GM19351 (cell line): ENCODE results near the gene ADRA2A.

Experiments
- ATAC-seq: cut with Tn5 transposase; IDR thresholded peaks from one replicate; pipeline ENCODE4 v1.9.1; 2021; ENCODE audit warnings: mild to moderate bottlenecking, moderate library complexity; ENCODE audit not compliant: unreplicated experiment

Gene ADRA2A

DNA sequence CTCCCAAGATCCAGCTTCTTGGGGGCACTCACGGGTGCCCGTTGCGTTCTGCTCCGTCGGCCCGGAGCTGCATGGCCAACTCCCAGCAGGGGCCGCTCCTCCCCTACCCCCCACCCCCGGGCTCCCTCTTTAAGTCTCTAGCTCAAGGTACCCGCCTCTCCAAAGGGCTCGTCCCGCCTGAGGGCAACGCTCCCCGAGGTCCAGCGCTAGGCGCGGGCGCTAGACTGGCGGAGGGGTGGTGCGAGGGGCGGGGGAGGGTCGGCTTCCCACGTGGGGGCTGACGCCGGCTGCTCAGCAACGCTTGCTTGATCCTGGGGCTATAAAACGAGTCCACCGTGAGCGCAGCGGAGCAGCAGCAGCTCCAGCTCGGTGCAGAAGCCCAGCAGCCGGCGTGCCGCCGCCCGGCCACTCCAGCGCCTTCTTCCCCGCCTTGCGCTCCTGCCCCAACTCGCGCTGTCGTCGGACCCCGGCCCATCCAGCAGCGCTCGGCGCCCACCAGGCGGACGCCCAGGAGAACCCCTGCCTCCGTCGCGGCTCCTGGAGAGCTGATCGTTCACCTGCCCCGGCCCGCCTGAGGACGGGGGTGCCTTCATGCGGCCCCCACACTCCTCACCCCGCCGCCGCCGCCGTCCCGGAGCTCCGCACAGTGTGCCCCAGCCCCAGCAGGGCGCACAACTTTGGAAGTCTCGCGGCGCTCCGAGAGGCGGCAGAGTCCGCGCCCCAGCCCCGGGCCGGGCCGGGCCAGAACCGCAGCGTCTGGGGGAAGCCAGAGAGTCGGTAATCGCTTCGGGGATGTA lies at the start of gene ADRA2A:
Gene ADRA2A, plus strand, starts transcription at position 348 of the 797 bp plus-strand sequence. CDS start 968 bp downstream, outside the sequence.
- ATAC-seq, result no peak

DNA sequence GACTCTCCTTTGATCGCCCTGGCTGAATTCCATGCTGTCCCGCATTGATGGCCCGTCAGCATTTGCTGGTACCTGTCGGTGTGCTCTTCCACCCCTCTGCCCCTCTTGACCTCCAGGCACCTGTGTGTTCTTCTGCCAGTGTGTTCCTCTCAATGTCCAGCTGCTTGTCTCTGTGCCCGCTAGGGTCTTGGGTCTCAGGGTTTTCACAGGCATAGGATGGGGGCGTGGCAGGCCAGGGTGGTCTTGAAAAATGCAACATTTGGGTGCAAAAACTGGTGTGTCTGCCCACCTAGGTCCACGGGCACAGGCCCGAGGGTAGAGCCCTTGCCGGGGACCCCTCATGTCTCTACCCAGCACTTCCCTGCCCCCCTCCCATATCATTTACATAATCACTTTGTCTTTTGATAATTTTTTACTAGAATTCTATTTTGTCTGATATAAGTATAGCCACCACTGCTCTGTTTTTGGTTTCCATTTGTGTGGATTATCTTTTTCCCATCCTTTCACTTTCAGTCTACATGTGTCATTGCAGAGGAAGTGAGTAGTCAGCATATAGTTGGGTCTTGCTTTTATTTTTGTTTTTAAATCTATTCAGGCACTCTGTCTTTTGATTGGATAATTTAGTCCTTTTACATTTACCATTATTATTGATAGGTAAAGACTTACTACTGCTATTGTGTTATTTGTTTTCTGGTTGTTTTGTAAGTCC lies 46.6 kb upstream of the ADRA2A start:
- peak; percentile 71 for ATAC-seq

DNA sequence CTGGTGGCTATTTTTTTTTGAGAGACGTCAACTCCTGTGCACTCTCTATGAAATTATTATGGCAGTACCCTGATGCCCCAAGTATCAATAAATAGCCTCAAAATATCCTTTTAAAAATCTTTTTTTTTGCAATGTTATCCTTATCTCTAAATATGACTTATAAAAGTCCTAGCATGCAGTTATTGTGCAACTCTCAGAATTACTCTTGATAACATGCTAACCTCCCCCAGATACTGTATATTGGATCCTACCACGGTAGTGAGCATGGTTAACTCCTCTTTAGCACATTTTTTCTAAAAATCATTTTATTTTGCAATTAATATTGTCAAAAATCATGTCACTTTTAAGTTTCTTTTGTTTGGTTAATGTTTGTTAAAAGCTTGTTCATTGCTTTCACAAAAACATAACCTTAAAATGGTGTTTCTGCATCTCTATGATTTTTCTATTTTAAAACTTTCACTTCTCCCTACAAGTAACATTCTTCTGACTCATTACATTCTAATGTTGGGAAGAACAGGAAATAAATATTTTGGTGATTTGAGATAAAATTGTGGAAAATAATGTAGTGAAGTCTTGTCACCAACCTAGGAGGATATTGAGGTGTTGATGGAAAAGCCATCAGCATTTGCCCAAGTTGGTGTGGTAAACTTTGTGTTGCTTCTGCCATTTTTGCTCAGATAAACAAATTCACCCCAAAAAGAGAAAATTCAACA lies 42.1 kb upstream of the ADRA2A start:
- no peak for ATAC-seq

DNA sequence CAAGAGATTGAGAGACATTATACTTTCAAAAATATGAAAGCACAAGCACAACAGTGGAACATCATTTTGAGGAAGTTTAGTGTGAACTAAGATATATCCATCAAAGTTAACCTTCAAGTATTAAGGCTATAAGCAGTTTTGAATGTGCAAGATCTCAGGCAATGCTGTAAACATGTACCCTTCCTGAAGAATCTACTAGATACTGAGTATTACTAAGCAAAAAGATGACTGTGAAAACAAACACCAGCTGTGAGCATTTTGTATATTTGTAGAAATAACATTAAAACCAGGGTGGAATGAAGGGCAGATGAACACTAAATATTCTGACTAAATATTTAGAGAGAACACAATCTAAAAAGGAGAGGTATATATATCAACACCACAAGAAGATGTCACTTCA lies 41.3 kb upstream of the ADRA2A start:
- no peak for ATAC-seq

DNA sequence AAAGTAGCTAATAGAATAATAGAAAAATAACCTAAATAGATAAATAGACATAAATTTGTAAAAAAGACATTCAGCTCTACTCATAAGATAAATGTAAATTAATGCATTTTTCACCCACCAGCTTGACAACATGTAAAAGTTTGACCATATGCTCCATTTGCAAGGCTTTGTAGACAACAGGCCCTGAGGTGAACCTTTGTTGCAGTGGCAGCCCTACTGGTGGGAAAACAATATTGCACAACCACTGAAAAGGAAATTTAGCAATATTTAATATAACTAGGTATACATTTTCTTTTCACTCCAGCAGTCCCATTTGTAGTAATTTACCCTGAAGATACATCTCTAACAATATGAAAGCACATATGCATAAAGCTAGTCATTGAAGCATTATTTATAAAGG lies 39.0 kb upstream of the ADRA2A start:
- ATAC-seq, result no peak

DNA sequence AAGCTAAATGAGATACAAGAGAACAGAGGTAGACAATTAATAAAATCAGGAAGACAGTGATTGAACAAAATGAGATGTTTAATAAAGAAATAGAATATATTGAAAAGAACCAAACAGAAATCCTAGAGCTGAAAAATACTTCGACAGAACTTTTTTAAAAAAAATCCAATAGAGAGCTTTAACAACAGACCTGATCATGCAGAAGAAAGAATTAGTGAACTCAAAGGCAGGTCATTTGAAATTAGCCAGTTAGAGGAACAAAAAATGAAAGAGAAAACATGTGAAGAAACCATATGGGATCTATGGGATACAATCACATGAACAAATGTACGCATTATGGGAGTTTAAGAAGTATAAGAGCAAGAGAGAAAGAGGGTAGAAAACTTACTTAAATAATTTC lies 37.3 kb upstream of the ADRA2A start:
- ATAC-seq, result no peak

DNA sequence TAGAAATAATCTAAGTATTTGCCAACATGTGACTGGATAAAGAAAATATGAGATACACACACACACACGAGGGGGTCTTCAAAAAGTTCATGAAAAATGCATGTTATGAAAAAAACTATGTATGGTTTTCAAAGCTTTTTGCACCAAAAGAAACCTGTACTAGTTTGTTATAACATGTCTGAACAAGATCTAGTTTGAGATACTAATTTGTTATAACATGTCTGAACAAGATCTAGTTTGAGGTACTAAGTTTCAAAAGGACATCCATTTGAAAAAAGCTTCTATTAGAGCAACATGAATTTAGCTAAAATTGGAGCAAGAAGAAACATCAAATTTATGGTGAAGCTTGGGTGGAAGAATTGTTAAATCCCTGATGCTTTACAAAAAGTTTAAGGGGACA lies 19.8 kb upstream of the ADRA2A start:
- no peak for ATAC-seq

DNA sequence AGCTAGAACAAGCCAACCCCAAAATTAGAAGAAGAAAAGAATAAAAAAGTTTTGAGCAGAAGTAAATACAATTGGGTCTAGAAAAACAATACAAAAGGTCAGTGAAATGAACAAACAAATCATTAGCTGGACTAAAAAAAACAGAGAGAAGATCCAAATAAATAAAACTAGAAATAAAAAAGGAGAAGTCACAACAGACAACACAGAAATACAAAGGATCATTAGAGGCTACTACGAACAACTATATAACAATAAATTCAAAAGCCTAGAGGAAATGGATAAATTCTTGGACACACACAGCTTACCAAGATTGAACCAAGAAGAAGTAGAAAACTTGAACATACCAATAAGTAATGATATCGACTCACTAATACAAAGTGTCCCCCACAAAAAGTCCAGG lies 13.4 kb upstream of the ADRA2A start:
- ATAC-seq, result no peak

DNA sequence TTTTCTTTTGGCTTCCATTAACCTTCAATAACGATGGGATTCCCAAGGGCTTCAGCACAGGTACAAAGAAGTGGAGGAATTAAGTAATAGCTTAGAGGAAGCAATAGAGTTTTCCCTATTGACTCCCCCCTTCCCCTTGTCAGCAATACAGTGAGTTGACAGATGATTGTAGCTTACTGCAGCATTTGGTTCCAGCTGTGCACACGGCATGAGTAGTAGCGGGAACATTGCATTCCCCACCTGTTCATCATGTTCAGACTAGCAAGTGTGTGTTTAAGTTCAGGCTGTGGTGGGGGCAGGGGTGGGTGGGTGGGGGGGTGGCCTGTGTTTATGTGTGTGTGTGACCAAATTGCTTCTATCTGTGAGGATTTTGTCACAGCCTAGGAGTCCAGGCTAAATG lies 4.6 kb upstream of the ADRA2A start:
- no peak for ATAC-seq

DNA sequence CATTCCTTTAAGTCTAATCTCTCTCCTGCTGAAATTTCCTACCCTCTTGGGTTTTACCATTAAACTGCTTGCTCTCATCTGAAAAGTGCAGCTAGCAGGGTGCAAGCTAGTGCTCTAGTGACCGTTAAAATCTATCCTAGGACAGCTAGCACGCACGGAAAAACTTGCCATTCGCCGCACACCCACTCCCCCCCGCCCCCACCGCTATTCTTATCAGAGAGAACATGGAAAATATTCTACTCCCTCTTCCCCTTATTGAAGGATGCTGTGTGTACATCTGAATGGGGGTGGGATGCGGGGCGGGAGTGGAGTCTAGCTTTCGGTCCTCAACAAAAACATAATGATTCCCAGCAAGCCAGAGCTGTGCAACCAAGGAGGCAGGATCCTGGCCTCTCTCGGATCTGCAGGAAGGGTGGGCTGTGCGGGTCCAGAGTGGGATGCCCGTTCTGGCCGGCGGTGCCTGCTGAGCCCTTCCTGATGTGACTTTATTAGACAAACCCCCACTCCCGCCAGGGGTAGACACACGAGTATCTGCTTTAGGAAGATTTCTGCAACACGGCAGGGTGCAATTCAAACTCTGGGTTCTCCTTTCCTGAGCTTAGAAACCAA lies 1.1 kb upstream of the ADRA2A start:
- no peak for ATAC-seq

DNA sequence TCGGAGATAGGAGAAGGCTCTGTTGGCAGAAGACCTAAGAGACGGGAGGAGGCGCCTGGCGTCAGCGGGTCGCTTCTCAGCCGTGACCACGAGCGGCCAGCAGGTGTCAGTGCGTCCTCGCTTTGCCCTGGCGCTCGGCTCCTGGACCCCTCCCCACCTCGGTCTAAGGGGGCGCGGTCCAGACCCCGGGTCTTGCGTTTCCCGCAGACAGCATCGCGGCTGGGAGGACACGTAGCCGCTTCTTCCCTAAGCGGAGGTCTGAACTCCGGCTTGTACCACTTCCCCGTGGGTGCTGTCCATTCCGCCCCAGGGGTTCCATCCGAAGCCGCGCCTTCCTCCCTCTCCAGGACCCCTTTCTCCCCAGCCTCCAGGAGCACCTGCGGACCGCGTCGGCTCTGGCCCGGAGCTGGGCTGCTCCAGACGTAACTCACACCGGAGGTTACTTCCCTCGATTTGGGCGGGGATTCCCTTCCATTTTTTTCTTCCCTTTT lies 593 bp upstream of the ADRA2A start:
- peak; percentile 86 for ATAC-seq

DNA sequence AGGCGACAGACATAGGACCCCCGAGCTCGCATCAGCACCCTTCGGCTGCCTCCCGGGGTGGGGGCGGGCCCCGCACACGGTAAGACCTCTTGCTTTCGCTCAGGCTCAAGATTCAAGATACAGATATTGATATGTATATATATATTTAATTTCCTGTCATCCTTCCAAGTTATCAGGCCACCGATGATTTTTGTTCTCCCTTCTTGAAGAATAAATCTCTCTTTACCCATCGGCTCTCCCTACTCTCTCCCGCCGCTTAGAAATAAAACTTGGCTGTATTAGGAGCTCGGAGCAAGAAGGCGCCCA lies 603 bp downstream of the ADRA2A start:
- no peak for ATAC-seq

DNA sequence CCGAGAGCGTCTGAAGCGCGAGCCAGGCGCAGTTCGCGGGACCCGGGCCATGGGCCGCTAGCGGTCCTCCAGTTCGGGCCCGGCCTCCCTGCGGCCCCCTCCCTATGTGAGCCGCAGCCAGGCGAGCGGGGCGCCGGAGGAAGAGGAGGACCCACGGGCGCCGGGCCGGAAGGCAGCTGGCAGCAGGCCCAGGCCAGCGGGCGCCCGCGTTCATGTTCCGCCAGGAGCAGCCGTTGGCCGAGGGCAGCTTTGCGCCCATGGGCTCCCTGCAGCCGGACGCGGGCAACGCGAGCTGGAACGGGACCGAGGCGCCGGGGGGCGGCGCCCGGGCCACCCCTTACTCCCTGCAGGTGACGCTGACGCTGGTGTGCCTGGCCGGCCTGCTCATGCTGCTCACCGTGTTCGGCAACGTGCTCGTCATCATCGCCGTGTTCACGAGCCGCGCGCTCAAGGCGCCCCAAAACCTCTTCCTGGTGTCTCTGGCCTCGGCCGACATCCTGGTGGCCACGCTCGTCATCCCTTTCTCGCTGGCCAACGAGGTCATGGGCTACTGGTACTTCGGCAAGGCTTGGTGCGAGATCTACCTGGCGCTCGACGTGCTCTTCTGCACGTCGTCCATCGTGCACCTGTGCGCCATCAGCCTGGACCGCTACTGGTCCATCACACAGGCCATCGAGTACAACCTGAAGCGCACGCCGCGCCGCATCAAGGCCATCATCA lies 1.1 kb downstream of the ADRA2A start:
- no peak for ATAC-seq

DNA sequence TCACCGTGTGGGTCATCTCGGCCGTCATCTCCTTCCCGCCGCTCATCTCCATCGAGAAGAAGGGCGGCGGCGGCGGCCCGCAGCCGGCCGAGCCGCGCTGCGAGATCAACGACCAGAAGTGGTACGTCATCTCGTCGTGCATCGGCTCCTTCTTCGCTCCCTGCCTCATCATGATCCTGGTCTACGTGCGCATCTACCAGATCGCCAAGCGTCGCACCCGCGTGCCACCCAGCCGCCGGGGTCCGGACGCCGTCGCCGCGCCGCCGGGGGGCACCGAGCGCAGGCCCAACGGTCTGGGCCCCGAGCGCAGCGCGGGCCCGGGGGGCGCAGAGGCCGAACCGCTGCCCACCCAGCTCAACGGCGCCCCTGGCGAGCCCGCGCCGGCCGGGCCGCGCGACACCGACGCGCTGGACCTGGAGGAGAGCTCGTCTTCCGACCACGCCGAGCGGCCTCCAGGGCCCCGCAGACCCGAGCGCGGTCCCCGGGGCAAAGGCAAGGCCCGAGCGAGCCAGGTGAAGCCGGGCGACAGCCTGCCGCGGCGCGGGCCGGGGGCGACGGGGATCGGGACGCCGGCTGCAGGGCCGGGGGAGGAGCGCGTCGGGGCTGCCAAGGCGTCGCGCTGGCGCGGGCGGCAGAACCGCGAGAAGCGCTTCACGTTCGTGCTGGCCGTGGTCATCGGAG lies 1.8 kb downstream of the ADRA2A start:
- no peak for ATAC-seq

DNA sequence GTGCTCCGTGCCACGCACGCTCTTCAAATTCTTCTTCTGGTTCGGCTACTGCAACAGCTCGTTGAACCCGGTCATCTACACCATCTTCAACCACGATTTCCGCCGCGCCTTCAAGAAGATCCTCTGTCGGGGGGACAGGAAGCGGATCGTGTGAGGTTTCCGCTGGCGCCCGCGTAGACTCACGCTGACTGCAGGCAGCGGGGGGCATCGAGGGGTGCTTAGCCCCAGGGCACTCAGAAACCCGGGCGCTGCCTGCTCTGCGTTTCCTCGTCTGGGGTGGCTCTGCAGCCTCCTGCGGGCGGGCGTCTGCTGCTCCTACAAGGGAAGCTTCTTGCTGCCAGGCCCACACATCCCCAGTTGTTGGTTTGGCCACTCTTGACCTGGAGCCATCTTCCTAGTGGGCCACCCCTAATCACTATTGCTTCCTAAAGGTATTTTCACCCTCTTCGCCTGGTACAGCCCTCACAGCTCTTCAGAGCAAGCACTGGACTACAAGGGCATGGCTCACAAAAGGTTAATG lies 2.5 kb downstream of the ADRA2A start:
- ATAC-seq, result no peak

DNA sequence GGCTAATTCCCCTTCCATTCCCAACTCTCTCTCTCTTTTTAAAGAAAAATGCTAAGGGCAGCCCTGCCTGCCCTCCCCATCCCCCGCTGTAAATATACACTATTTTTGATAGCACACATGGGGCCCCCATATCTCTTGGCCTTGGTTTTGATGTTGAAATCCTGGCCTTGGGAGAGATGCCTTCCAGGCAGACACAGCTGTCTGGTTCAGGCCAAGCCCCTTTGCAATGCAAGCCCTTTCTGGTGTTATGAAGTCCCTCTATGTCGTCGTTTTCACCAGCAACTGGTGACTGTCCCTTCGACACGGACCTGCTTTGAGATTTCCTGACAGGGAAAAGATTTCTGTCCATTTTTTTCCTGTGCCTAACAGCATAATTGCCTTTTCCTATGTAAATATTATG lies 3.0 kb downstream of the ADRA2A start:
- no peak for ATAC-seq

DNA sequence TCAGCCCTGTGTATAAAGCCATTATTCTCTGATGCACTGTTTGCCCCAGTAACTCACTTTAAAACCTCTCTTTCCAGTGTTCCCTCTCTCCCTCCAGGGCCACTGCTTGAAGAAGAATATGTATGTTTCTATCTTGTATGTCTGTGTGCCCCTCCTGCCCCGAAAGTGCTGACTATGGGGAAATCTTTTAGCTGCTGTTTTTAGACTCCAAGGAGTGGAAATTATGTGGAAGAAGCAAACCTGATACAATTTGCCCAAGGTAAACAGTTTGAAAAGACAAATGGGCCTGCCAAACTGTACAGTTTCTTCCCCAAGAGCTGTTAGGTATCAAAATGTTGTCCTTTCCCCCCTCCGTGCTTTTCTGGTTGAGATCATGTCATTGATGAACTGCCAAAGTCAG lies 3.4 kb downstream of the ADRA2A start:
- no peak for ATAC-seq

DNA sequence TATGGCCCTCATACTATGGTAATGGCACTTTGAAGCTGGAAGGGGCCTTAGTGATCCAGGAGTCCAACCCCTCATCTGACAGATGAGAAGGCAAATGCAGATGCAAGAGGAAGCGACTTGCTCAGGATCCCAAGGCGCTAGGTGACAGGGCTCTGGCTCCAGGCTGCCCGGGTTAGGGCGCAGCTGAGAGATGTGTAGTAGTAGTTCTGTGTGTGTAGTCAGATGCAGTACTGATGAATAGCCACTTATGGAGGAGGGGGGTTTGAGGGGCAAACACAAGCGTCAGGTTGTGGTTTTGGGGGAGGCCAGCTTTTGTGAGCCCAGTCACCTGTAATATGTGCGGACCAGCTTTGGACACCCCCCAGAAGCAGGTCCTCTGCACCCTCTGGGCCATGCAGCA lies 4.8 kb downstream of the ADRA2A start:
- ATAC-seq, result no peak

DNA sequence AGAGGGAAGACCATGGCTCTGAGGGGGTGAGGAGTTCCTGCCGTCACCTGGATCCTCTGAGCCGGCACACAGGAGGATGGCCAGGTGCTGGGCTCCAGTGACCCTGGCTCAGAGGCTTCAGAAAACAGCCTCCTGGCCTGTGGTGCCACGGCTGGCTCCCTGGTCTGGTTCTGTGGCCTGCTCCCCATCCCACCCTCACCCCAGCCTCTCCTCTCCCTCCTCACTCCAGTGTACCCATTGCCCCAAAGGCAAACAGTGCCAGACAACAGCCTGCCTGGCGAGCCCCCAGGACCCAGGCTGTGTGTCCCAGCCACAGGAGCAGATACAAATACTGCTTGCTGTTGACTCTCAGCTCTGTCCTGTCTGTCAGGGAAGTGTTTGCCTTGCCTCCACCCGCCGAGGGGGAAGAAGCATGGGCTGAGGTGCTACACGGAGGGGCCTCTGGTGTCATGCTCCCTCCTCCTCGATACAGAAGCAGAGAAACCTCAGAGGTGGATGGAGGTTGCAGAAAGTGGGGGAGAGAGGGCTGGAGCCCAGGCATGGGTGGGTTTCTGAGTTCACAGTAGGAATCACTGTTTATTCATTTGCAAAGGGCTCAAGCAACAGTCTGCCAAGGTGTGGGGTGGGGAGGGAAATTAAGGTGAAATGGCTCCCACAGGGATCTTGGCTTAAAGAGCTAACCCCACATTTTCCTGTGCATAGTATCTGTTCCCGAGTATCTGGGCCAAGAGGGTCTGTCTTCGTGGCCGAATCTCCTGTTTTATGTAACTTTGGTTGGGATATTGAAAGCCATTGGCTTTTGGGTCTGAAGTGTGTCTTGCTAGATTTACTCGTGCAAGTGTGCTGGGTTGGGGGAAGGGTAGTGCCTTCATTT lies 5.5 kb downstream of the ADRA2A start:
- ATAC-seq, result no peak
